GM21825 (cell line): Measurements from ENCODE around the gene TBC1D9B.

Experiments used
- ATAC-seq: cut with Tn5 transposase; IDR thresholded peaks from one replicate; pipeline ENCODE4 v1.9.1; 2021; ENCODE audit warnings: mild to moderate bottlenecking, moderate library complexity; ENCODE audit not compliant: unreplicated experiment

TBC1D9B gene

DNA sequence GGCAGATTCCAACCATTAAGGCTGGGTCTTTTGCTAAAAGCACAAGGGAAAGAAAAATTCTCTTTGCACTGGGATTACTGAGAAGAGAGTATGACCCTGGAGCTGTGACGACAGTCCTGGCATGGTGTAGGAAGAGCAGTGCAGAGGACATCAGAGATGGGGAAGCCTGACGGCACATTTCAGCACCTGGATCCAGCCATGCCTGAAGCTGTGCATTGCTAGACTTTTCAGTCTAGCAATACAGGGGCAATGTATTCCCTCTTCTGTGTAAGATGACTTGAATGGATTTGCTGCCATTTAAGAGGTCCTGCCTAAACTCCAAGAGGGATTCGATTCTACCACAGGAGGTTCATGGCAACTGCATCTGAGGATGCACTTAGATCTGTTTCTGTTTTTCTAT is 36.7 kb downstream of the TBC1D9B start:
- ATAC-seq = no peak

DNA sequence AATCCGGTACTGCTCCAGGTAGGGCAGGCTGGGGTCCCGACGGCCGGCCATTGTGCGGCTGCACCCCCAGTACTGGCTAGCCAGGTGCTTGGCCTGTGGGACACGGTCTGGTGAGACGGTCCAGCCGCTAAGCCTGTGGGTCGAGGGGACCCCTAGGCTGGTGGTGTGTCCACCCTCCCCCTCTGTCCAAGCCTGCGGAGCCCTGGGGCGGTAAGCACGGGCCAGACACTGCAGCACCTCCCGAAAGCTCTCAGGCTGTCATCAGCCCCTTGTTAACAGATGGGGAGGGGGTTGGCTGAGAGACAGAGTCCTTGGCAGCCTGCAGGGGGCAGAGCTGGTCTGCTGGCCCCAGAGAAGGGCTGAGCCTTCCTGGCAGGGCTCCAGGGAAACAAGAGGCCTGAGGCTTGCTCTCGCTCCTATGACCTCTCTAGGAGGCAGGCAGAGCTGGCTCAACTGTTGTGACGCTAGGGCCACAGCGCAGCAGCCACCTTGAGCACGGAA is 37.2 kb downstream of the TBC1D9B start:
- ATAC-seq = no peak

- ATAC-seq = no peak
Observed at GRCh38 chr5:179869641-179870402, 37.9 kb downstream of the TBC1D9B start.

DNA sequence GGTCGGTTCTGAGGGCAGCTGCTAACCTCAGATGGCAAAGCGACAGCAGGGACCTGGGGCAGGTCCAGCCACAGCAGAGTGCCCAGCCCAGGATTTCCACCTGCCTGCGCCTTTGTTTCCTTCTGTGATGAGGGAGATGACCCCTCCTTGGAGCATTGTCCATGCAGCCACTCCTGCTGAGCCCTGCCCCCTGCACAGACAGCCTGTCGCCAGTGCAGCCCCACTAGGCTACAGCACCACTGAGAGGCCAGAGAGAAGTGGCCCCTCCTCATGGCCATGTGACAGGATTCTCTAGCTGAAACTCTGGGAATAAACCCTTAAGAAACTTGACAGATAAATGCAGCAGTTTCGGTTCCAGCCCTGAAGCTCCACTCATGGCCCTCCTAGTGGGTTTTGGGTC is 38.6 kb downstream of the TBC1D9B start:
- no peak for ATAC-seq

DNA sequence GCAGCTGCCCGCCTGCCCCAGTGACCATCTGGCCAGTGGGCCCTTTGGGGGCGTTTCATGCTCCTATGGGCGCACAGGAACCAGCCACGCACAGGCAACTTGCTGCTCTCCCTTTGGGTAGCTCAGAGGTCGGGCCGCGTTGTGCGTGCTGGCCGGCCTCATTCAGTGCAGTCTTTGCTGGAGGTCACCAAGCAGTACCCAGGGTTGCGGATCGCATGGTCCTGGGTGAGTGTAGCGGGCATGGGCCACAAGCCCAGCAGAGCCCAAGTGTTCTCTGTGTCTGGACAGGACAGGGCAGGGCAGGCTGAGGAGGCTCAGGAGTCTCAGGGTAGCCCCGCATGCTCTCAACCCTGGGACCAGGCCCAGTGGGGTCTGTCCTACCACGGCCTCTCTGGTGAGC is 39.2 kb downstream of the TBC1D9B start:
- ATAC-seq = no peak

DNA sequence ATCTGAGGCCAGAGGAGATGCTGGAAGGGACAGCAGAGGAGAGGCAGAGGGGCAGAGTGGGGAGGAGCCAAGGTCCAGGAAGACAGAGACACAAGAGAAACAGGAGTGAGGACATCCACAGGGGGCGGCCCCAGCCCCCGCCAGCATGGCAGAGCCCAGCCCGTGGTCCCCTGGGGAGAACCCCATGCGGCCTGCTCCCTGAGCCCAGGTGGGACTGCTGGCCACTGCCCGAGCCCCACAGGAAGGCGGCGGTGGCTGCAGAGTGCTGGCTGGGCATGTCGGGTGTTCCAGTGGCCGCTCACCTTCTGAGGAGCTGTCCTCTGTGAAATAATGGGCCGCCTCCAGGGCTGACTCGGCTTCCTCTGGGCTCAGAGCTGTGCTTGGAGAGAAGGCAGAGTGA is 40.2 kb downstream of the TBC1D9B start:
- no peak for ATAC-seq

DNA sequence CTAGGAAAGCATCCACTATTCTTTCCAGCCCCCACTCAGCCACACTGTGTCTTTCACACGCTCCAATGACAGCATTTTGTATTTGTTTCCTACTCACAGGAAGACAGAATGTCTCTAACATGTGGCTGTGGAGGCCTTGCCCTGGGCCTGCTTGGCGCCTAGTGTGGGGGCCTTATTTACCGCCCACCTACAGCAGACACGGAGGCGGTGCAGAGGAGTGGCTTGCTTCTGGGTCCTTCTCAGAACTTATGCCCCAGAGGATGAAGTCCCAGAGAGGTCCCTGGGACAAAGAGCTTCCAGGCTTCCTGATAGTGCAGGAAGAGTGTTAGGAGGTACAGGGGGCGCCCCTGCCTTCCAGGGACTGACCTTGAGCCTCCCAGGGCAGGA is 40.6 kb downstream of the TBC1D9B start:
- ATAC-seq = no peak

- ATAC-seq = no peak
Observed at GRCh38 chr5:179866241-179867078, 41.2 kb downstream of the TBC1D9B start.

DNA sequence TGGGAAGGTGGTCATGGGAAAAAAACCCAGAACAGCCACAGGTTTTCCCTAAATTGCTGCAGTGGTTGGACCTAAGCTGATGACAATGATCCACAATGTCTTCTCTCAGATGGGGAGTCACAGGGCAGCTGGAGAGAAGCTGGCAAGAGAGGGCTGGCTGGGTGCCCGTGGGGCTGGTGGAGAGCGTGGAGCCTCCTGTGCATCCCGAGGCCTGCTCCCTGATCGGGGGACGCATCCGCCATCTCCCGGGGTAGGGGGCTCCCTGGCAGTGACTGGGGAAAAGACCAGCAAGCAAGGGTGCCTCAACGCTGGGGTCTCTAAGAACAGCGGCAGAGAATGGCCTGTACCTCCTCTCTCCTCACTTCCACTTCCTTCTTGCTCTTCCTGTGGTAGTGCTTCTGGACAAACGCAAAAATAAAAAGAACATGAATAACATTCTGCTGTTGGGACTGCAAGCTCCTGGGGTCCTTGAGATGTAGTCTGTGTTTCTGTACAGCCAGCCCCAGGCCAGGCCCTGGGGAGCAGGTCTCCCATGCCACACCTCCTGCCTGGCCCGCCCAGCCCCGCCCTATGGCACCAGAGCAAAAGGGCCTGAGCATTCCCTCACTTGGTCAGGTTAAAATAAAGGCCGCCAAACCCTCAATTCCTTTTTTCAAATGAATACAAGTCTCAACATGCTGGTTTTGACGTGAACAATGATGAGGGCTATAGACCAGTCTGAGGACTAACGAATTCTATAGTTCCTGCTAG is 42.0 kb downstream of the TBC1D9B start:
- ATAC-seq = no peak

GRCh38 chr5:179864686-179865085 is 43.0 kb downstream of the TBC1D9B start:
- ATAC-seq = no peak

DNA sequence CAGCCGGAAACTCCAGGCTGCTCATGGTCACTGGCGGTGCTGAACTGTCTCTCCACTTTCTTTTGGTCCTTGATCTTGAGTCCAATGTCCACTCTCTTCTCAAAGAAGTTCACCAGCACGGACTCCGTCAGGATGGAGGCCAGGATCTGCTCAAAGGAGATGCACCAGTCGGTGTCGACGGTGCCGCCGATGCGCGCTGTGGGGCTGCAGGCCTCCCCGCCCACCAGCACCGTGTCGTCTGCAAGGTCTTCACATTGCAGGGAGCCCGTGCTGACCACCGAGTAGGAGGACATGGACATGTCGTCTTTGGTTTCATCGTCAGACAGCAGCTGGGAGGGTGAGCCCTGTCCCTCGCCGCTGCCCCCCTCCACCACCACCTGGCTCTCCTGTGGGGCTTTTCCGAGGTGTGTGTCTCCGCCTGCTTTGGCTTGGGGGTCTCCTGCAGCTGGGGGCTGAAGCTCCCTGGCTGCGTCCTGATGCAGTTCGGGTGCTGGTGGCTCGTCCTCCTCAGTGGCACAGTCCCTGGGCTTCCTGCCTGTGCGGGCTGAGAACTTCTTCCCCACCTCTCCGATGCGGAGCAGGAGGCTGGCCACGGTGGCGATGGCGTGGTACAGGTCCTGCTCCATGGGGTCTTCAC is 44.1 kb downstream of the TBC1D9B start:
- ATAC-seq = no peak

DNA sequence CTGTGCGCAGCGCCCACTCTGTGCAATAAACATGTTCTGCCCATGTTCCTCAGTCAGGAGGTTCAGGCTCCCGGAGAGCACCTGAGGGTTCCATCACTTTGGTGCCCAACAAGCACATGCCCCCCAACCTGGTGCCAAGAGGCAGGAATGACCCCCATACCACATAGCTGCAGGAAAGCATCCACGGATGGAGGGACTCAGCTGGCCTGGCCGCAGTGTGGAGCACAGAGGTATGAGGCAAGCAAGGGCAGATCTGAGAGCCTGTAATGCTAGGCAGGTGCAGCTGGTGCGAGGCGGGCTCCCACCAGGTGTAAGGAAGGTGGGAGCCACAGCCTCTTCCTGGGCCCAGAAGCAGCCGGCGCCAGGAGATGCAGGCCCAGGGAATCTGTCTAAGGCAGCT is 44.8 kb downstream of the TBC1D9B start:
- ATAC-seq = no peak

DNA sequence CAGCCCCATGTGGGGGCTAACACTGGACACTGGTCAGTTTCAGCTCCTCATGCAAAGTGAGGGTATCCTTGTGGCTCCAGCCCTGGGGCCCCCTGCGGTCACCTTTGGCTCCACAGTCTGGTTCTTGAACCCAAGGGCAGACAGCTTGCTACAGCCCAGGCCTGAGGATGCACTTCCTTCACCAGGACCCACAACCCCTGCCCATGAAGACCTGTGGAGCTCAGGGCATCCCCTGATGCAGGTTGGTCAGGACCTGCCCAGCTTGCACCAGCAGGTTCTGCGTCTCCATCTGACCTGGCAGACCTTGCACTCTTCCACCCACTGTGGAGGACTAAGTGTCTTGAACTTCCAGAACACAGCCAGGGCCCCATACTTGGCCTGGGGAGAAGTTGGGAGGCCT is 45.4 kb downstream of the TBC1D9B start:
- no peak for ATAC-seq

- ATAC-seq = no peak
Observed at GRCh38 chr5:179860301-179860700, 47.4 kb downstream of the TBC1D9B start.

DNA sequence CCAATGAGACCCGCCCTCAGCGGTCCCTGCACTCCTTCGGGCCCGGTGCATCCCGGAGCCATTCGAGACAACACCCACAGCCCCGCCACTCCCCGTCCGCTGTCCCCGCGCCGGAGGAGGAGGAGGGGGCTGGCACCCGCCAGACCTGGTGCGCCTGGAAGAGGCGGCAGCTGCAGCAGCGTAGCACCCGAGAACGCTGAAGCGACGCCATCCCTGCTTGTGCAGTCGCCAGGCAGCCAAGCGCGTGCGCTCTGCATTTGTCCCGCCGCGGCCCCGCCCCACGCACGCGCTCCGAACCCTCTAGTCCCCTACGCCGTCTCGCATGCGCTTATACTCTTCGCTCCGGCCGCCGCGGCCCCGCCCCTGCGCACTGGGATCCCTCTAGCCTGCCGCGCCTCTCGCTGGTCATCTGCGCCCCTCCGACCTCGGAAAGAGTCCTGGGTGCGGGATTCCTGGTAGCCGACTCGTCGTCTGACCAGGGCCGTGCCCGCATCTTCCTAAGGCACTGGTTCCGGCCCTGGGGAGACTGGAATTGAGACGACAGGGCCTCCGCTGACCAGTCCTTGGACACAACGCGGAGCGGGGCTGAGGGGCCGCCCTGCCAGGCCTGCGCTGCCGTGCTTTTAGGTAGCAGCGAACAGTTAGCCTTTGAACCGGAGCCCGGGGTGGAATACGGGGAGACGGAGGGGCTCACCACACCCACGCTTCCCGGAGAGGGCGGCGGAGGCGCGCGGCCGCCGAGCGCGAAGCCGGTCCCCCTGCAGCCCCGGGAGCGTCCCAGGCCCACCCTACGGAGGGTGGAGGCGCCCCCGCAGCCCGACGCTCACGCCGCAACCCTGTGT is 48.9 kb downstream of the TBC1D9B start, which contains the start of gene MRNIP:
TSS of gene MRNIP (minus strand) at position 232 of the 842 bp plus-strand sequence. CDS start at position 211, 21 bp downstream.
- ATAC-seq = peak; percentile 95

GRCh38 chr5:179858241-179858585 is 49.5 kb downstream of the TBC1D9B start:
- ATAC-seq = peak; percentile 37

- no peak for ATAC-seq
Observed at GRCh38 chr5:179854356-179854755, 53.3 kb downstream of the TBC1D9B start.

DNA sequence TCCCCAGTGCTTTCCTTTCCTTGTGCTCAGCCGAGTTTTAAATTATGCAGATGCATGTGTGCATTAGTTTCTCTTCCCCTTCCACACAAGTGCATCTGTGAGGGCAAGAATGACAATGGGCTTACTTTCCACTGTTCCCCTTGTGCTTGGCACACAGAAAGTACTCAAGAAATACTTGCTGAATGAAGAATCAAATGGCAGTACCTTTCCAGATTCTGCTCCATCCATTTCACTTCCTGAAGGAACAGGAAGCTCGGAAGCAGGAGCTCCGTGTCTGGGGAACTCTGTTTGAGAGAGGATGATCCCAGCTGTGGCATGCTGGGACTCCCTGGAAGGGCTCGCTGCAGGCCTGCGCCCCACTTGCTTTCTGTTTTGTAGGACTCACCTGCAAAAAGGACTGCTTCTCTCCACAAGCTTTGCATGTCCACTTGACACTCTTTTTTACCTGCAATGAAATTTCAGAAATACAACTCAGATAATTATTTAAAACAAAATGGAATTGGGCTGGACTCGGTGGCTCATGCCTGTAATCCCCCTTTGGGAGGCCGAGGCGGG is 54.6 kb downstream of the TBC1D9B start:
- ATAC-seq = peak; percentile 82

- no peak for ATAC-seq
Observed at GRCh38 chr5:179841621-179842020, 66.1 kb downstream of the TBC1D9B start.

DNA sequence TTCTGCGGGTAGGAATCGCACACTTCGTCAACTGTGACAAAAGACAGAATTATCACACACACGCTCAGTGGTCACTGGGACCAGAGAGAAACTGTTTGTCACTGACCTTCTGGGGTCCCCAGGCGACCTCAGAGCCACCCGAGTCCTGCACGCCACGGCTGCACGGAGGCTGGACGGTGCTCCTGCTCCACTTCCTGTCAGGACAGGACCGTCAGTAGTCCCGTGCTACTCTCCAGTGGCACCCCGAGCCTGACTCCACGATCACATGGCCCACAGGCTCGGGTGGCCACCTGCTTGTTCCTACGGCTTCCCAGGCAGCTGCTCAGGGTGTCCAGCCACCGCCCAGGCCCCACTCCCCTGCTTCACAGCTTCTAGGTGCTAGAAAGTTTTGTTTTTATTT is 66.9 kb downstream of the TBC1D9B start:
- ATAC-seq = no peak
